Stimulated activated CD4-positive, alpha-beta T cell treated with anti-CD3 and anti-CD28 coated beads, Interleukin-4, amount 100 ng/mL, for 4 hours (primary cell): ENCODE measurements around the gene DGKB.

Experiments
- DNase-seq, 2 experiments: peaks; one replicate each; pipeline ENCODE4 v3.0.0-alpha.2; 2020

Gene DGKB

DNA sequence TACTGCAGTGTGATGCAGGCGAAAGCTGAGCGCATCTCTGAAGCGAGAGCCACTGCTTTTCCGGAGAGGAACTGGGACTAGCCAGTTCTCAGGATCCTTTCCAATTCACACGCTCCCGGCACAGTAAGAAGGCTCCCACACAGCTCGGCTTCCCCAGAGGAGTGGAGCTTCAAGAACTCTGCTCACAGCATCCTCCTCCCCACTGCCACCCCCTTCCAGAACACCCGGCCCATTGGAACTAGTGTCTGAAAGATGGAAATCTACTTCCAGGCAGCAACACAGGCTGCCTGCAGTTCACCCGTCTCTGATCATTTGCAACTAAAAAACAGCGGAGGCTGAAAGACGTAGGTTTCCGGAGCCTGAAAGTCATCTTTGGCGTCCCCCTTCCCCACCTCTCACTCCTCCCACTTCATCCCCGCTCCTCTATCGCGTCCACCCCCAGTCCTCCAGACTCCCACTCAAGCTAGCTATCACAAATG lies at the start of gene DGKB:
Gene DGKB (minus strand): TSS at position 163 of the 479 bp plus-strand sequence.
- no peak for DNase-seq

GRCh38 chr7:14950013-14950412 lies 47.5 kb upstream of the DGKB start:
- DNase-seq = no peak

DNA sequence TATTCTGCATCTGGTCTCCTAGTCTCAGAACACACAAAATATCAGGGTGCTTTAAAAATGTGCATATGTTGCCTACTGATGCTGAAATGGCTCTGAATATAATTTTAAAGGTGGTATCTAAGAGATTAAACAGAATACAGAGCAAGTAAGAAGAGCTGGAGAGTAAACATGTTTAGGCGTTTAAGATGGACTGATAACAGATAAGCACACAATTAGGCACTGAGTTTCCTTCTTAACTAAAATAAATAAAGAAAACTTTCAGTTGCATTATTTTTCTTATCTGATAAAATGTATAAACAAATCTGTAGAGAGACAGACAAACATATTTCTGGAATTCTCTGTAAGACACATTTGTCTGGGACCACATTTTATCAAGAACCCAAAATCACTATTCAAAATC lies 35.6 kb upstream of the DGKB start:
- no peak for DNase-seq

DNA sequence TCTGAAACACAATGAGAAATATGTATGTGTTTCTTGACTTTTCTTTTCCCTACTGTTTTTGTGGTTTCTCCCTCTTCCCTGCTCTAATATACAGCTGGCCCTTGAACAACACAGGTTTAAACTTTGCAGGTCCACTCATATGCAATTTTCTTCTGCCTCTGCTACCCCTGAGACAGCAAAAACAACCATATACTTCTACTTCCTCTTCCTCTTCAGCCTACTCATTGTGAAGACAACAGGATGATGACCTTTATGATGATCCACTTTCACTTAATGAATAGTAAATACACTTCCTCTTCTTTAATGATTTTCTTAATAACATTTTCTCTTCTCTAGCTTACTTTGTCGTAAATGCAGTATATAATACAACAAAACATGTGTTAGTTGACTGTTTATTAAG lies 35.0 kb upstream of the DGKB start:
- no peak for DNase-seq

DNA sequence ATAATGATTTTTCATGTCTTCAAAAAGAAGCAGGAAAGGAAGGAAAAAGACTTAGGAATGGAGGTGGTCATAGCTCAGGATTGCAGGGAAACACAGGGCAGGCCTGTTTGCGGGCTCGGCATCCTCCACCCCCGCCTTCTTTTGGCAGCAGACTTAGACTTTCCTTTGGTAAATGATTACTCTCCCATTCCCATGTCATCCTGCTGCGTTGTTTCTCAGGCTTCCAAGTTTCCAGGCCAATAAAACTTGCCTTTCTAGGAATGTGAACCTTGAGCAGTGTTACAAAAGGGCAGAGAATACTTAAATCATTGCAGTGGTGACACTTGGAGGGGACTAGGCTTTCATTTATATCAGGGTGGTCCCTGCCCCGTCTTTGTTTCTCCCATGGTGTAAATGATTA lies 34.0 kb upstream of the DGKB start:
- DNase-seq = no peak

DNA sequence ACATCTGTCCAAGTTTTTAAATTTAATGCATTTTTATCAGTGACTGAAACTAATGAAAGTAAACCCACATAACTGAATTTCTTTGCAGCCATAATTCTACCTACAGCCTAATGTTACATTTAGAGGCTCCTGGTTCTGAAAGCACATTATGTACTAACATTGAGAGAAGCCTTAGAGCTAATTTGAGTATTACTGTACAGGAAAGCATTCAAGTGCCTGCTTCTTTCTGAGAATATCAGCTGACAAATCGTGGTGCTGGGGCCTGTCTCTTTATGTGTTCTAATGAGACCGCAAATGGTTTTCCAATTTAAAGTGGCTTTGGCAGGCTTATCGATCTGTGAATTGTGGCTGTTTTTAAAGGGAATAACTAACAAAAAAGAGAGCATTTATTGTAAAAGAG lies 32.3 kb upstream of the DGKB start:
- DNase-seq = no peak

DNA sequence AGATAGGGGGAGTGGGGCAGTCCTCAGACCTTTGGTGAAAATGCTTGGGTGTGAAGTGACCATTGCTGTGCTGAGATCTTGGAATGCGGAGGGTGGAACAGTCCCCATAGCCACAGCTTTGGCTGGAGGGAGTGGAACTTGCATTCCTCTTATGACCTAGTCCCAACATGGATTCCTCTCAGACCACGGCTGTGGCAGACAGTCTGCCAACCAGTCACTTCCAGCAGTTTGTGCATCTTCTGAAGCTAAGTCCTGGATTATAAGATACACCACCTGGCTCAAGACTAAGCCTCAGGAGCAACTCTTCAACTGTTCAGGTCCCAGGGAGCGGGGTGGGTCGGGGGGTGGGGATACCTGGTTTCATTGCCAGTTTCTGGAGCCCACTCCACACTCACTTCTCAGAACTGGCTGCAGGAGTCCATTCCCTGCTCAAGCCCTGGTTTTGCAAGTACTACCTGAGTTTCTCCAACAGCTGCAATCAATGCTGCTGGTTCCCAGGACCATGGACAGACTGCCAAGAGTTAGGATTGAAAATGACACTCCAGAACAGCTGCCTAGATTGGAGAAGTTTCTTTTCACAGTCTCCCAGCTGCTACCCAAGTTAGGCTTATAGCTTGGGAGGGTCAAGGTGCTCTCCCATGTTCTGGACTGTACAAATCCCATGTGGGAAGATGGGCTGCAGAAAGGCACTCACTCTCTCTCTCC lies 29.1 kb upstream of the DGKB start:
- DNase-seq = no peak

DNA sequence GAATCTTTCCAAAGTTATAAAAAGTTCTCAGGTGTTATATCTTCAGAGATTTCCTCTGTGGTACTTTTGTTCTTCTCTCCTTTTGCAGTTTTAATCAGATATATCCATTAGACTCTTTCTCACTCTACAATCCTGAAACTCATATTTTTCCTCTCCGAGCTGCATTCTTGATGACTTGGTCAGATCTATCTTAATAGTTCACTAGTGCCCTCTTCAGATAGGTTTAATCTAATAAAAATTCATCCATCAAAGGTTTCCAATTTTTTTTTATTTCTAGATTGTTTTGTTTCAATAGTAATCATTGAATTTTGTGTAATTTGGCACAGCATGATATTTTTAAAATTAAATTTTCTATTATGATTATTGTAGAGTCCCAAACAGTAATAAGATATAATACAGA lies 21.8 kb upstream of the DGKB start:
- no peak for DNase-seq

DNA sequence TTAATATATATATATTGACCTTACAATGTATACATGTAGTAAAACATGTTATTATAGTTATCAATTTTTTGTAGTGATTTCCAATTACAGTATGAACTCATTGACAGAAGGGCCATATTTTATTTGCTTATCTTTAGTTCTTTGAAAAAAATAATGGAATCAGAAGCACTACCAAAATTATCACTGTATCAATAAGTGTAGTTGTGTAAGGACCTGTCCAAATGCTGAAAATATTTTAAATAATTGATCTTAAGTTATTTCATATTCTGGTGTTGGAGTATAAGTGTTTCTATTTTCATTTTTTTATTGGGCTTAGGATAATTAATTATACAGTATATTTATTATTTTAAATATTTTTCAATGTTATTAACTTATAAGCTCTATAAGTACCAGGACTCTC lies 8.5 kb upstream of the DGKB start:
- DNase-seq = no peak

GRCh38 chr7:14908697-14909096 lies 6.1 kb upstream of the DGKB start:
- no peak for DNase-seq

DNA sequence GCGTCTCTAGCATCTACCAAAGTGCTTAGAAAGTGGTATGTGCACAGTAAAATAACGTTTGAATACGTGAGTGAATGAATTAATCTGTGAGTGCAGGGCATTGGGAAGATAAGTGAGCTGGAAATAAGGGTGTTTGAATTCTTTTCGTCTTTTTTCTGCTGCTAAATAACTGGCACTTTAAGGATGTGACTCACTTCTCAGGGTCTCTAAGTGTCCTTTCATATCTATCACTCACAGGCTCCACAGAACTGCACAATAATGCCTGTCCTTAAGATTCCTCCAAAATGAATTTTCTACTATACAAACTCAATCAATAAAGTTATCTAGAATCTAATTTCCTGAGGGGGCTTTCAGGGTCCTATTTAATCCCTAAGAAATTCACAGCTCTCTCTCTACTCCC lies 3.2 kb upstream of the DGKB start:
- DNase-seq = no peak

DNA sequence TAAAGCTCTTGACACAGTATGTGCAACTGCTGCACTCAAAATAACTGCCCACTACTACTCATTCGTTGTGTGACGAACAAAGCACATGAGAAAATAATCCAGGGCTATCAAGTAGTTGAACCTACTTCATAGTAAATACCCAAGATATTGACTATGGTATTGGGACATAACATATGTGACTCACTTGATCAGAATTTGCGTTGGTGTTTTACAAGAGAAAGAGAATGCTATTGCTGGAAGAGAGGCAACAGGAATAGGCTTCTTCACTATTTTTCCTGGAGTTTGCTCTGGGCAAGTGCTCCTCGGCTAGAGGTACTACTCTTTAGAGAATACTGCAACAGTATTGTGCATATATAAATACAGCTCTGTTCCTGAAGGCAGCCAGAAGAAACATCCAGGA lies 2.5 kb downstream of the DGKB start:
- no peak for DNase-seq

- DNase-seq = no peak
Observed at GRCh38 chr7:14899030-14899429, 3.5 kb downstream of the DGKB start.

DNA sequence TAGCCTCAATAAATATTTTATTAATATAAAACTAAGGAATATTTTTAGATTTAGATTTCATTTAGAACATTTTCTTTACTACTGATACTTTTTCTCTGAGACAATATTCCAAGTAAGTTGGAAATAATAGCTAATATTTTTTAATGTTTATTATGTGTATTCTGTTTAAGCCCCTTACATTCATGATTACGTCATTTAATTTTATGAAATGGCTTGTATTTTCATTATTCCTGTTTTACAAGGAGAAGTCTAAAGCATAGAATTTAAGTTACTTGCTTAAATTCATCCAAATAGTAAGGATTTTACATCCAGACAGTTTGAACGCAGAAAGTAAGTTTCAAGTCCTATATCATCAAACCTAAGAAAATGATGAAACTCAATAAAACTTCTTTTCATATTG lies 6.1 kb downstream of the DGKB start:
- DNase-seq = no peak

- DNase-seq = no peak
Observed at GRCh38 chr7:14894826-14895225, 7.7 kb downstream of the DGKB start.

DNA sequence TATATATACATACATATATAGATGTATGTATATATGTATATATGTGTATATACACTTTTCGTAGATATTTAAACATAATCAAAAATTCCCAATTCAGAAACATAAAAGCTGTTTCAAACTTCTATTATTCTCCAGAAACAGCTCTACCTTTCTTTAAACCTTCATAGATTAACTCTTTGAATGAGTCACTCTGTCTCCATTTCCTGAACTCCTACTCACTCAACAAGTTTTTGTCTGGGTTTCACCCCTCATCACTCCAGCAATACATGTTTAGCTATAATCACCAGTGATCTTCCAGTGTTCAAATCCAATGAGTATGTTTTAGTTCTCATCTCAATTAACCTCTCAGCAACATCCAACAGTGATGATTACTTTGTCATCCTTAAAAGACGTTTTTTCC lies 9.6 kb downstream of the DGKB start:
- DNase-seq = no peak

GRCh38 chr7:14891289-14891688 lies 11.3 kb downstream of the DGKB start:
- DNase-seq = no peak

DNA sequence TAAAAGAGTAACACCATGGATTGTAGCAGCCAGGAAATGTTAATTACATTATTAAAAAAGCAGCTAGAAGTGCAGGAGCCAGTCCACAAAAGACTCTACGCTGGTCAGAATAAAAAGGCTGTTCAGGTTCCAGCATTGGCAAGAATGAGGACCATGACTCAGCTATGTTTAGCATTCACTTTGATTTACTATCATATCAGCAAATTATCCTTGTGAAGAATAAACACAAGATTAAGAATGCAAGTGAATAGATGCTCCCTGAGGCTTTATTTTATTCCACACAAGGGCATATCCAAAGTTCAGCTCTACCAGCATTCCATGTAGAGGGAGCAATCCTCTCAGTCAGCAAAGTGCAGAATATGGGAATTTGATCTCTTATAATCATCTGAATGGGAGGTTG lies 13.6 kb downstream of the DGKB start:
- DNase-seq = no peak

GRCh38 chr7:14886533-14886932 lies 16.0 kb downstream of the DGKB start:
- DNase-seq = no peak

DNA sequence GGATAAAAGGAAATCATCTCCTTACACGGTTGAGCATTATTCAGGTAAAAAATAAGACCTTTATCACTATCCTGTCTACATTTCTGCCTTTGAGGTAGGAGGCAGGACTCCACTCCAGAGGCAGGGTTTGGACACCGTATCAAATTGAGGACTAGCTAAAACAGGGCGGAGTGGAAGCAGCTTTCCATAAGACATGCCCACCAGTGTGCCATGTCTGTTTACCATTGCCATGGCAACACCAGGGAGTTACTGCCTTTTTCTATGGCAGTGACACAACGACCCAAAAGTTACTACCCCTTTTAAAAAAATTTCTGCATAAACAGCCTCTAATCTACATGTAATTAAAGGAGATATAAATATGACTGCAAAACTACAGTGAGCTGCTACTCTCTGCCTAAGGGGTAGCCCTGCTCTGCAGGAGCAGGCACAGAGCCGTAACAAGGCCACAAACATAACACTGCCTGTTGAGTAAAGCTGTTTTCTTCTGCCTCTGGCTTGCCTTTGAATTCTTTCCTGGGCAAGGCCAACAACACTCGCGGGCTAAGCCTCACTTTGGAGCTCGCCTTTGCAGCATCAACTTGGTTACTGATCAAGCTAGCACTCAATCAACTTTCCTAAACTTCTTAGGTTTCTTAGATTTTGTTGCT lies 26.5 kb downstream of the DGKB start:
- no peak for DNase-seq

- DNase-seq = no peak
Observed at GRCh38 chr7:14871880-14872279, 30.7 kb downstream of the DGKB start.

DNA sequence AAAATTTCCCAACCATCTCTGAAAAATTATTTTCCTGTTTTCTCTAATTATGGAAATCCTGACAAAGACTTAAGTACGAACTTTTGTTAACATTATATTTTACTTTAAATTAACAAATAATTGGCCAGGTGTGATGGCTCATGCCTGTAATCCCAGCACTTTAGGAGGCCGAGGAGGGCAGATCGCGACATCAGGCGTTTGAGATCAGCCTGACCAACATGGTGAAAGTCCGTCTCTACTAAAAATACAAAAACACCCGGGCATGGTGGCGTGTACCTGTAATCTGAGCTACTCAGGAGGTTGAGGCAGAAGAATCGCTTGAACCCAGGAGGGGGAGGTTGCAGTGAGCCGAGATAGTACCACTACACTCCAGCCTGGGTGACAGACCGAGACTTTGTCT lies 32.2 kb downstream of the DGKB start:
- no peak for DNase-seq

DNA sequence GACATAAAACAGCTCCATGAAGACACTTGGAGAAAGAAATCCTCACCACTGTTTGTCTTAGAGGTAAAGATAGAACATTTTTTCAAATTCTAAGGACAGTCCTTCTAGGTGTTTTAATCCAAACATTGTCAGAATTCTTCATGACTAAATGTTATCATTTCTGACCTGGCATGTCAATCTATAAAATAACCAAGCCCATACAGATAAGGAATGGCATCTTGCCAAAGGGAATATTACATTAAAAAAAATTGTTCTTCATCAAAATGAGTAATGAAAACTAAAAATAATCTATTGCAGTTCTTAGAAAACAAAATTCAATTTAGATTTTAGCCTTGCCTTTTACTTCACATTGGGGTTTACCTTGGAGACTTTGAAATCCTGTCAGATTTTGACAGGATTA lies 33.6 kb downstream of the DGKB start:
- no peak for DNase-seq

- no peak for DNase-seq
Observed at GRCh38 chr7:14861456-14861855, 41.1 kb downstream of the DGKB start.

DNA sequence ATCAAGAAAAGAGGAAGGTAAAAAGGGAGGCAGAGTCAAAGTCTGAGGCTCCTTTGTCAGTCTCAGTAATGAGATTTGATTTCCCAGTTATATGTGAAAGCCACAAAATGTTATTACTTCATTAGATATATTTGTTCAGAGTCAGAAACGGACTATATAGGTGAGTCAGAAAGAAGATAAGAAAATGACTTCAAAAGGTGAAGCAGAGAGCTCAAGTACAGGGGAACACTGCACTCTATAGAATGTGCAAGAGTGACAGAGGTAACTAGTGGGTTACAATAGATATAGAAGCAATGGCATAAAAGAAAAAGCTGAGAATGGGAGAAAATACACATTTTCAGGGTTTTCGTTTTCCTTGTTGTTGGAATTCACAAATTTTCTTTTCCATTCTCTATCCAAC lies 43.3 kb downstream of the DGKB start:
- no peak for DNase-seq
